A549 treated with Hydrocortisone at 1 μM for 4 hours (cell line): ENCODE measurements around the gene FAM110D. TPM values are rescaled to one million over a fixed set of nuclear protein-coding genes. Genes with fewer than 3 reads are reported as not detected.

ENCODE experiments used
- total RNA-seq: library from RNA; stranded (reverse); fragments of 200-300 nt; extraction: Qiagen RNA extraction; gene quantifications from 5 replicates; pipeline ENCODE4 v1.2.3, GENCODE V29; 2022

The FAM110D gene
- 0.06 TPM in 4 of 5 replicates, not detected in the other for total RNA-seq

GRCh38 chr1:26158908-26159742 lies at the start of gene FAM110D:
TSS of gene FAM110D (plus strand) at chr1:26159079. CDS start at chr1:26161292, 2,213 bp downstream.

DNA sequence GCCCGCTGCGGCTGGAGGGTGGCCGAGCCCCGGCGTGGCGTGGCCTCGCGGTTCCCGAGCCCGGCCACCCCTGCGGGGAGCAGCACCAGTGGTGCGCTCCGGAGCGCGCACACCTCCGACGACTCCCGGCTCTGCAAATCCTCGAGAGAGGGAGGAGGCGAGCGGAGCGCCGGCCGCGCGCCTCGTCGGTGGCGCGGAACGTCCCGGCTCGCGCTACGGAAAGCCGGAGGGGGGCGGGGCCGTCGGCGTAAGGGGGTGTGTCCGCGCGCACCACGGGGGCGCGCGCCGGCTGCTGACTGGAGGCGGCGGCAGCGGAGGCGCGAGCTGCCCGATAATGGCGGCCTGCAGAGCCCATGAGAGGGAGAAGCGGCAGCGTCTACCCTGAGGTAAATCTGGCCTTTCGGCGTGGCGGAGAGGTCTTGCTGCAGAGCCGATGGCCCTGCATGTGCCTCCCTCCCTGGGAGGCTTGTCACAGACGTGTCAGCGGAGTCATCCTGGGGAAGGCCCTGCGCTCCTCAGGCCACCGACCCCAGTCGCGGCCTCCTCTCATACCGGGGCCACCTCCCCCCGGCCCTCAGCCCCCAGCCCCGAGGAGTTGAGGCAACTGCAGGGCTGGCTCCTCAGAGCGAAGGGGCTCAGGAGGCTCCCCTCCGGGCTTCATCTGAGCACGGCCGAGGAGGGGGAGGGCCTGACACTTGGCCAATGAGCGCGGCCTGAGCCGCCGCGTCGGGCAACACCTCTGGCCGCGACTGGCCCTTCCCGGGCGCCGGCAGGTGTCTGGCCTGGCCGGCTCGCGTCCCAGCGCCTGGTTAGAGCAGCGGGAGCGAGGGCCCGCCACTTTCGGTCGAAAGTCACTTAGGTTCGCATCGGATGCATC lies 47.1 kb upstream of the FAM110D start, which contains the start of gene PDIK1L:
Gene PDIK1L (plus strand): TSS at position 295 of the 877 bp plus-strand sequence. CDS start 2,485 bp downstream, outside the sequence.

DNA sequence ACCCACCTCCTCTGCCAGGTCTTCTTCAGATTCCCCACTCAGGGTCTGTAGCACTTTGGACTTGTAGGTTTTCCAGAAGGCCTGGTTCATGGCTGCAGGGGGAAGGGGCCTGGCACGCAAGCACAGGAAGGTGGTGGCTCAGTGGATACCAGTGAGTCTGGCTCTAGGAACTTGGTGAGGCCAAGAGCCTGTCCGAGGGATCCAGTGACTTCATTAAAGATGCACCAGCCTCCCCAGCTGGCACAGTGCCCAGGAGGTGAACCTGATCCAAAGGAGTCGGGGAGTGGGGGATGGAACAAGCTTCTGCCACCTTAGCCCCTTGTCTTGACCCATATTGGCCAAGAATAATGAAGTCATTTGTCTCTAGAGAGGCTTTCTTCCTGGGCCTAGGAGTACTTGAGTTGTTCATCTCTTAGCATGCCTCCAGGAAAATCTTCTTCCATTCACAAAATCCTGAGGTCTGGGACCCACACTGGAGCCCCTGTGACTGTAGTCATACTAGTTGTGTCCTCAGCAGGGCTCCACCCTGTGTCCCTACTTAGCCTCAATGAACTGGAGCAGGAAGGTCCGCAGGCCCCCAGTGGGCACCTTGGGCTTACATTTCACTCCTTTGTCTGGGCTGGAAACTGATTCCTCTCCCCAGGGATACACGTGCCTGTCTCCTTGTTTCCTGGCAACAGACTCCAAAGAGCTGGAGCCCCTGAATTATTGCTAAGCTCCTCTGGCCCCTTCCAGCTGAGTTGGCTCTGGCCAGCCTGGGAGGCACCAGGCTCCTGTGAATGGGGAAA lies 9.7 kb downstream of the FAM110D start, which contains the start of gene C1orf232:
Gene C1orf232 (minus strand): TSS at position 554 of the 788 bp plus-strand sequence. CDS start 464 bp downstream, at position 90.

GRCh38 chr1:26169669-26170471 lies 11.0 kb downstream of the FAM110D start, which contains the start of gene ZNF593:
TSS of gene ZNF593 (plus strand) at chr1:26169908. CDS start at chr1:26169984, 76 bp downstream.

DNA sequence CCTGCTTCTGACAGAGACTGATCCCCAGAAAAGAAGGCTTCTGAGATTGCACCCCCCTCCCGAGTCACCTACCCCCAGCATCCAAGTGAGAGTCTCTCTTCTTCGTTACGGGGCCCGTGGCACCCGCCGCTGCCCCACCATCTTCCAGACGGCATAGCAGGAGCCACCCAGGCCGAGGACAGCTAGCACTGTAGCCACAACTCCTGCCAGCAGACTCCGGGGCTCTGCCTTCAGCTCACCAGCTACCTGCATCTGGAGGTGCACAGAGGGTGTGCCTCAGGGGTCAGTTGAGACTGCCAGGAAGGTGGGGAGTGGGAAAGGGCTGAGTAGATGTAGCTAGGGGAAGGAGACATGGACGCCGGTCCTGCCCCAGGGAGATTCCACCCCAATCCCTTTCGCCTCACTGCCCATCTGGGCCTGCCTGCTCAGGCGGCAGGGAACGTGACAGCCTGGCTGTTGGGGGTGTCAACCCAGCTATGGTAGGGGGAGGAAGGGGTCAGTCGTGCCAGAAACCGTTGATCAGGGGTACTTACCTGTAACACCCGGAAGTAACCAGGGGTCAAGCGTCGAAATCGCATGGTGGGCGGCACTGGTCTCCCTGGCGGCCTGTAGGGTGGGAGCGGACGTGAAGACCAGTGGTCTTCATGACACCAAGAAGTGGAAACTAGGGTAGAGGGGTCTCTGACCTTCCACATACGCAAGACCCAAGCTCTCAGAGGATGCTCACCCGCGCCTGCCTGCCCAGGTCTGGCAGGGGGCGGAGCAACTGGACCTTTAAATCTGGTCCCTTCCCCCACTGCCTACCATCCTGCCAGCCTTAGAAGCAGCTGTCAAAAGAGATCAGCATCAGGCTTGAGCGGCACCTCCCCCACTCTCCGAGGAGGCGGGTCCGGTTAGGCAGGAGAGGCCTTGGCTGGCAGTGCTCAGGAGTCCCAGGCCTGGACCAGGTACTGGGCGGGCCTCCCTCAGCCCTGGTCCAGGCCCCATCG lies 12.5 kb downstream of the FAM110D start, which contains the start of gene ZNF593OS:
Gene ZNF593OS (minus strand): TSS at position 749 of the 989 bp plus-strand sequence. CDS start 171 bp downstream, at position 578.

GRCh38 chr1:26177182-26177684 lies 18.4 kb downstream of the FAM110D start, which contains the start of gene CNKSR1:
TSS of gene CNKSR1 (plus strand) at chr1:26177491. CDS start at chr1:26177548, 57 bp downstream.

GRCh38 chr1:26190373-26190987 lies 31.6 kb downstream of the FAM110D start, which contains the start of gene CATSPER4:
TSS of gene CATSPER4 (plus strand) at chr1:26190602. CDS start at chr1:26190628, 26 bp downstream.

Other genes with a start within 250 kb of the FAM110D start
- 7.0 to 10.3 TPM (median 8.2 TPM) in 5 replicates for gene PAFAH2, start 161.0 kb upstream of the FAM110D start, total RNA-seq
- gene EXTL1, start 137.3 kb upstream of the FAM110D start, total RNA-seq = 0.02 TPM in 1 of 5 replicates, not detected in the others
- 0.24 to 0.58 TPM (median 0.42 TPM) in 5 replicates for gene SLC30A2, start 113.0 kb upstream of the FAM110D start, total RNA-seq
- gene TRIM63, start 91.4 kb upstream of the FAM110D start, total RNA-seq = 1.3 to 2.0 TPM (median 1.8 TPM) in 5 replicates
- gene PDIK1L, start 47.3 kb upstream of the FAM110D start, total RNA-seq = 1.7 to 2.8 TPM (median 1.9 TPM) in 5 replicates
- gene C1orf232, start 9.9 kb downstream of the FAM110D start, total RNA-seq = not detected in 5 replicates
- 46.2 to 70.1 TPM (median 67.4 TPM) in 5 replicates for gene ZNF593, start 10.8 kb downstream of the FAM110D start, total RNA-seq
- gene ZNF593OS, start 12.8 kb downstream of the FAM110D start, total RNA-seq = 0.25 to 0.49 TPM (median 0.26 TPM) in 4 of 5 replicates, not detected in the other
- gene CNKSR1, start 18.4 kb downstream of the FAM110D start, total RNA-seq = 0.15 to 0.51 TPM (median 0.30 TPM) in 5 replicates
- gene CATSPER4, start 31.5 kb downstream of the FAM110D start, total RNA-seq = not detected in 5 replicates
- 11.1 to 13.8 TPM (median 12.3 TPM) in 5 replicates for gene CEP85, start 75.1 kb downstream of the FAM110D start, total RNA-seq
- gene SH3BGRL3, start 121.0 kb downstream of the FAM110D start, total RNA-seq = 95.1 to 153 TPM (median 142 TPM) in 5 replicates
- 12.9 to 15.4 TPM (median 13.7 TPM) in 5 replicates for gene UBXN11, start 147.6 kb downstream of the FAM110D start, total RNA-seq
- not detected in 5 replicates for gene CD52, start 158.9 kb downstream of the FAM110D start, total RNA-seq
- 1.2 to 2.2 TPM (median 1.5 TPM) in 5 replicates for gene CRYBG2, start 195.1 kb downstream of the FAM110D start, total RNA-seq
- gene ZNF683, start 213.7 kb downstream of the FAM110D start, total RNA-seq = not detected in 5 replicates